CD4-positive, alpha-beta T cell (primary cell): ENCODE data around the gene PDE6C. TPM values are rescaled to one million over a fixed set of nuclear protein-coding genes. Genes with fewer than 3 reads are reported as not detected.

Experiments
- ATAC-seq: fragments of 200-7000 bp; cut with Tn5 transposase; one replicate; pipeline ENCODE4 v1.10.0; 2022; ENCODE audit warnings: mild to moderate bottlenecking; ENCODE audit not compliant: poor library complexity
- CTCF ChIA-PET: fragments of 350-600 bp; sonication (Branson Sonifier 250); formaldehyde crosslinking; loops from one replicate; lab custom pipeline; 2021; ENCODE audit warnings: antibody characterized with exemption, inconsistent platforms; lab: Charles Lee
- POLR2A ChIA-PET: fragments of 350-600 bp; sonication (Branson Sonifier 250); formaldehyde crosslinking; loops from one replicate; lab custom pipeline; 2021; ENCODE audit warnings: antibody characterized with exemption, inconsistent platforms; lab: Charles Lee
- DNase-seq, 14 experiments: peaks; one replicate each; pipeline ENCODE4 v3.0.0-alpha.2; 2013 to 2020; ENCODE audit warnings: mixed read lengths in 2 of 14
- H3K27ac ChIP-seq, 2 donors: one replicate each; pipeline versions ENCODE4 v1.5.1 to v1.7.0; 2013; ENCODE audit warnings: low read length in 2 of 2, low read depth in 1 of 2, mild to moderate bottlenecking in 1 of 2
- H3K27me3 ChIP-seq, 2 experiments: 1 replicate in 1 of 2; 2 replicates in 1 of 2; pipeline versions ENCODE4 v1.6.1 to v1.7.0; 2013; ENCODE audit warnings: low read length in 2 of 2, control low read depth in 1 of 2, mild to moderate bottlenecking in 1 of 2, moderate library complexity in 1 of 2; ENCODE audit not compliant: insufficient read depth in 2 of 2, control insufficient read depth in 1 of 2
- H3K36me3 ChIP-seq: one replicate; pipeline ENCODE4 v1.6.1; 2013; ENCODE audit warnings: low read length, control low read depth; ENCODE audit not compliant: insufficient read depth
- H3K4me1 ChIP-seq: one replicate; pipeline ENCODE4 v1.6.1; 2013; ENCODE audit warnings: low read length, control low read depth; ENCODE audit not compliant: insufficient read depth
- H3K4me3 ChIP-seq: one replicate; pipeline ENCODE4 v1.5.1; 2013; ENCODE audit warnings: mild to moderate bottlenecking, low read length, moderate library complexity
- H3K9me3 ChIP-seq, 2 experiments: 1 replicate in 1 of 2; 2 replicates in 1 of 2; pipeline versions ENCODE4 v1.6.1 to v1.7.0; 2013; ENCODE audit warnings: low read length in 2 of 2, mild to moderate bottlenecking in 2 of 2, control low read depth in 1 of 2, moderate library complexity in 1 of 2; ENCODE audit not compliant: control insufficient read depth in 1 of 2, insufficient read depth in 1 of 2
- H3K27ac Mint-ChIP-seq: one replicate; pipeline ENCODE4 v1.8.0; 2020; ENCODE audit warnings: mixed read lengths
- H3K27me3 Mint-ChIP-seq: one replicate; pipeline ENCODE4 v1.8.0; 2021; ENCODE audit warnings: mixed read lengths
- H3K36me3 Mint-ChIP-seq: one replicate; pipeline ENCODE4 v1.8.0; 2021; ENCODE audit warnings: low read depth, mixed read lengths
- H3K4me1 Mint-ChIP-seq: one replicate; pipeline ENCODE4 v1.8.0; 2021; ENCODE audit warnings: low read depth, mixed read lengths
- H3K4me3 Mint-ChIP-seq: one replicate; pipeline ENCODE4 v1.8.0; 2020; ENCODE audit warnings: mild to moderate bottlenecking, mixed read lengths
- H3K9me3 Mint-ChIP-seq: one replicate; pipeline ENCODE4 v1.8.0; 2020; ENCODE audit warnings: mixed read lengths
- intact Hi-C, 2 experiments: fragments of 100-400 bp; cut with DNase I in 1 of 2; cut with micrococcal nuclease in 1 of 2; formaldehyde crosslinking; loops; one replicate each; pipeline versions ENCODE4 v1.15.1 to v1.9.0; 2023 to 2025; cut with DNase I, micrococcal nuclease
- total RNA-seq, 174 experiments: library from RNA in 2 of 174; stranded (reverse) in 2 of 174; gene quantifications; one replicate each; pipeline ENCODE4 v1.2.3 and lab custom pipeline; 2021 to 2026
- TF ChIP-seq, protein P1 (sequence below): fragments of 200-600 bp; IDR thresholded peaks from one replicate; pipeline ENCODE4 v1.8.0; 2022; ENCODE audit warnings: antibody characterized with exemption, mild to moderate bottlenecking

The PDE6C gene
- total RNA-seq, 2 experiments from 2014 or later = not detected

DNA sequence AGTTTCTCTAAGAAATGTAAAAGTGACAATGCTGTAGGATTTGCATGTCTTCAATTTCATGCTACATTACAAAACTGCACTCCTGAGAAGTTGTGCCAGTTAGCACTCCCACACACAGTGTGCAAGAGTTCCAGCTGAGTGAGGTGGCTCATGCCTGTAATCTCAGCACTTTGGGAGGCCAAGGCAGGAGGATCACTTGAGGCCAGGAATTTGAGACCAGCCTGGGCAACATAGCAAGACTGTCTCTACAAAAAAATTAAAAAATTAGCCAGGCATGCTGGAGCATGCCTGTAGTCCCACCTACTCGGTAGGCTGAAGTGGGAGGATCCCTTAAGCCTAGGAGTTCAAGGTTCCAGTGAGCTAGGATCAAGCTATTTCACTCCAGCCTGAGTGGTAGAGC, 45.4 kb downstream of the PDE6C start:
- ATAC-seq = no peak
- no peaks in the 10 kb centered on the region for H3K9me3 ChIP-seq

GRCh38 chr10:93666030-93666429, 53.7 kb downstream of the PDE6C start:
- intact Hi-C loops = no loop called here
- CTCF ChIA-PET = no interaction called here
- H3K4me3 Mint-ChIP-seq = no peak overlapping the region
- no peak overlapping the region for H3K4me3 ChIP-seq
- H3K36me3 ChIP-seq = peaks cover 51% of the 10 kb centered on the region
- ATAC-seq = no peak
- no peaks in the 10 kb centered on the region for H3K27me3 Mint-ChIP-seq
- POLR2A ChIA-PET = no interaction called here
- H3K4me1 Mint-ChIP-seq = no peaks in the 10 kb centered on the region
- H3K9me3 Mint-ChIP-seq = no peaks in the 10 kb centered on the region
- TF ChIP-seq, protein P1, sequence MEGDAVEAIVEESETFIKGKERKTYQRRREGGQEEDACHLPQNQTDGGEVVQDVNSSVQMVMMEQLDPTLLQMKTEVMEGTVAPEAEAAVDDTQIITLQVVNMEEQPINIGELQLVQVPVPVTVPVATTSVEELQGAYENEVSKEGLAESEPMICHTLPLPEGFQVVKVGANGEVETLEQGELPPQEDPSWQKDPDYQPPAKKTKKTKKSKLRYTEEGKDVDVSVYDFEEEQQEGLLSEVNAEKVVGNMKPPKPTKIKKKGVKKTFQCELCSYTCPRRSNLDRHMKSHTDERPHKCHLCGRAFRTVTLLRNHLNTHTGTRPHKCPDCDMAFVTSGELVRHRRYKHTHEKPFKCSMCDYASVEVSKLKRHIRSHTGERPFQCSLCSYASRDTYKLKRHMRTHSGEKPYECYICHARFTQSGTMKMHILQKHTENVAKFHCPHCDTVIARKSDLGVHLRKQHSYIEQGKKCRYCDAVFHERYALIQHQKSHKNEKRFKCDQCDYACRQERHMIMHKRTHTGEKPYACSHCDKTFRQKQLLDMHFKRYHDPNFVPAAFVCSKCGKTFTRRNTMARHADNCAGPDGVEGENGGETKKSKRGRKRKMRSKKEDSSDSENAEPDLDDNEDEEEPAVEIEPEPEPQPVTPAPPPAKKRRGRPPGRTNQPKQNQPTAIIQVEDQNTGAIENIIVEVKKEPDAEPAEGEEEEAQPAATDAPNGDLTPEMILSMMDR = no peak
- no peaks in the 10 kb centered on the region for H3K9me3 ChIP-seq
- H3K27ac ChIP-seq = no peak overlapping the region
- no peak for DNase-seq
- H3K36me3 Mint-ChIP-seq = peaks cover 84% of the 10 kb centered on the region
- H3K27ac Mint-ChIP-seq = no peak overlapping the region
- no peaks in the 10 kb centered on the region for H3K4me1 ChIP-seq
- no peaks in the 10 kb centered on the region for H3K27me3 ChIP-seq

More for the DNA sequence above, 45.4 kb downstream of the PDE6C start:
- H3K27me3 Mint-ChIP-seq = no peaks in the 10 kb centered on the region
- no peak for DNase-seq
- H3K4me1 ChIP-seq = no peaks in the 10 kb centered on the region
- ChIA-PET CTCF (no interaction called here), POLR2A (no interaction called here)
- no peak overlapping the region for H3K4me3 Mint-ChIP-seq
- H3K4me3 ChIP-seq = no peak overlapping the region
- H3K27ac Mint-ChIP-seq = no peak overlapping the region
- TF ChIP-seq, protein P1 = no peak
- H3K4me1 Mint-ChIP-seq = no peaks in the 10 kb centered on the region
- peaks cover 29% of the 10 kb centered on the region for H3K36me3 Mint-ChIP-seq
- H3K9me3 Mint-ChIP-seq = no peaks in the 10 kb centered on the region
- H3K27ac ChIP-seq = no peak overlapping the region
- no peaks in the 10 kb centered on the region for H3K27me3 ChIP-seq
- intact Hi-C loops = no loop called here
- H3K36me3 ChIP-seq = peaks cover 12% of the 10 kb centered on the region

DNA sequence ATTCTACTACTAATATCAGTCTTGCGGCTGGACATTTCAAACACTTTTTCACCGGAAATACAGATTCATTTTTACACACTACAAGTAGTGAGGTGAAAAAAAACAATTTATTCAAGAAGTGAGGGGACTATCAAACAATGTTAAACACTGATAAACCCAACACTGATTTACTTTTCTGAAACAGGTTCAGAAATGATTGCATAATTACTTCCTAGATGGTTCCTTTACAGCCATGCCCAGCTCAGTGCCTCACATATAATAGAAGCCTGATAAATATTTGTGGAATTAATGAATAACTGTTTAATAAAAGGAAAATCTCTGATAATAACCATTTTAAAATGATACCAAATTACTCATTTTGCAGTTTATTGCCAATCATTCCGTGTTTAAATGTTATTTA, 55.5 kb downstream of the PDE6C start:
- Mint-ChIP-seq H3K36me3 (peaks cover 90% of the 10 kb centered on the region), H3K4me3 (no peak overlapping the region), H3K9me3 (no peaks in the 10 kb centered on the region), H3K27ac (no peak overlapping the region), H3K27me3 (no peaks in the 10 kb centered on the region), H3K4me1 (no peaks in the 10 kb centered on the region)
- no peaks in the 10 kb centered on the region for H3K4me1 ChIP-seq
- no peak for DNase-seq
- no peaks in the 10 kb centered on the region for H3K9me3 ChIP-seq
- H3K36me3 ChIP-seq = peaks cover 58% of the 10 kb centered on the region
- ChIA-PET CTCF (no interaction called here), POLR2A (no interaction called here)
- intact Hi-C loops = no loop called here
- no peak overlapping the region for H3K4me3 ChIP-seq
- no peaks in the 10 kb centered on the region for H3K27me3 ChIP-seq
- ATAC-seq = no peak
- TF ChIP-seq, protein P1 = no peak
- H3K27ac ChIP-seq = no peak overlapping the region
